ENCODE results near the gene ZBTB7A.

The ZBTB7A gene

GRCh38 chr19:4063369-4064148, 3.1 kb downstream of the ZBTB7A start:
- DNase-seq (ENCODE audit: low read depth in 1 of 2, low spot score in 1 of 2) = no peak
- Histone ChIP-seq H3K4me3 (replicated peaks; ENCODE audit: insufficient read depth, low read length) (peak overlapping the region; percentile 91), H3K27me3 (ENCODE audit: insufficient read depth, poor library complexity, severe bottlenecking) (no peaks in the 10 kb centered on the region), H3K27ac (replicated peaks) (peak overlapping the region; percentile 90)
- TF ChIP-seq POLR2AphosphoS5 (IDR thresholded peaks at IDR 0.05; ENCODE audit: low read depth) (peak; percentile 18; the same call in 1 of the 2 replicates), SPI1 (IDR thresholded peaks at IDR 0.05; ENCODE audit: borderline replicate concordance, low read depth) (no peak)

DNA sequence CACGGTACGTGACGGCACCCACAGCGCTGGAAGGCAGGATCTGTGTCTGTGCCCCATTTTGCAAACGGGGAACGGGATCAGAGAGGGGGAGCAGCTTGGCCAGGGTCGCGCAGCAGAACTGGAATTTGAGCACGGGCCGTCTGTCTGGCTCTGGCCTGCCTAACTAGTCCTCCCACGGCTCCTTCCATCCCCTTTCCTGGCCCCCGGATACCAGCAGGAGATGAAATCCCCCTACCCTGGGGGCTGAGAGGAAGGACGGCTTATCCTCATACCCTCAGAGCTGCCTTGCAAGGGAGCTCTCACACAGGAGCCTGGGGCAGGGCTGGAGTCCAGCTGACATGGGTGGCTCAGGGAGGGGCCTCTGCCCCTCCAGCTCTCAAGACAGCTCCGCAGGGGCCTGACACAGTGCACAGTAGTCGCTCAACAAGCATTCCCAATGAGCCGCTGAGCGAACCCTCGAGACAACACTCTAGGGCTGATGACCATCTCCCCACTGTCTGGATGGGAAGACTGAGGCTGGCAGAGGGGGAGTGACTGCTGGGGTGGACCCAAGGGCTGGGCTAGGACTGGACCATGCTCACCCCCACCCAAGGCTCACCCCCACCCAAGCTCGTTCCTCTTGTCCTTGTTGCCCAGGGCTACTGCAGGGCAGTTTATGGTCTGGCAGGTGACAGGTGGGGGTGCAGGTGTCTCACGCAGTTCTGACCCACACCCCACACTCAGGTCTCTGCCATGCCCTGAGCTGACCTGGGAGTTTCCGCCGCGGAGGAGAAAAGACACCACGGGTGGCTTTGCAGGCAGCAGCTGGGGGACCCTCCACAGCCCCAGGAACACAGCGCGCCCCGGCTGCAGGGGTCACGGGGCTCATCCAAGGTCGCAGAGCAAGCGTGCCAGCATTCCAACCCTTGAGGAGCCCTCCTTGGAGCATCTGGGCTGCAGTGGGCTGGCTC, 4.0 kb downstream of the ZBTB7A start:
- no peaks in the 10 kb centered on the region for H3K27me3 ChIP-seq (ENCODE audit: insufficient read depth, poor library complexity, severe bottlenecking)
- H3K4me3 ChIP-seq (replicated peaks; ENCODE audit: insufficient read depth, low read length) = peak overlapping the region; percentile 91
- DNase-seq (ENCODE audit: low read depth in 1 of 2, low spot score in 1 of 2) = no peak
- 0 out of 2 replicates have a peak, but pooled peaks have one; percentile 10 for TF ChIP-seq POLR2AphosphoS5 (IDR thresholded peaks at IDR 0.05; ENCODE audit: low read depth)
- TF ChIP-seq, protein P1, sequence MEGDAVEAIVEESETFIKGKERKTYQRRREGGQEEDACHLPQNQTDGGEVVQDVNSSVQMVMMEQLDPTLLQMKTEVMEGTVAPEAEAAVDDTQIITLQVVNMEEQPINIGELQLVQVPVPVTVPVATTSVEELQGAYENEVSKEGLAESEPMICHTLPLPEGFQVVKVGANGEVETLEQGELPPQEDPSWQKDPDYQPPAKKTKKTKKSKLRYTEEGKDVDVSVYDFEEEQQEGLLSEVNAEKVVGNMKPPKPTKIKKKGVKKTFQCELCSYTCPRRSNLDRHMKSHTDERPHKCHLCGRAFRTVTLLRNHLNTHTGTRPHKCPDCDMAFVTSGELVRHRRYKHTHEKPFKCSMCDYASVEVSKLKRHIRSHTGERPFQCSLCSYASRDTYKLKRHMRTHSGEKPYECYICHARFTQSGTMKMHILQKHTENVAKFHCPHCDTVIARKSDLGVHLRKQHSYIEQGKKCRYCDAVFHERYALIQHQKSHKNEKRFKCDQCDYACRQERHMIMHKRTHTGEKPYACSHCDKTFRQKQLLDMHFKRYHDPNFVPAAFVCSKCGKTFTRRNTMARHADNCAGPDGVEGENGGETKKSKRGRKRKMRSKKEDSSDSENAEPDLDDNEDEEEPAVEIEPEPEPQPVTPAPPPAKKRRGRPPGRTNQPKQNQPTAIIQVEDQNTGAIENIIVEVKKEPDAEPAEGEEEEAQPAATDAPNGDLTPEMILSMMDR (IDR thresholded peaks at IDR 0.05; ENCODE audit: insufficient read depth, low read length) = no peak
- peak overlapping the region; percentile 90 for H3K27ac ChIP-seq (replicated peaks)

- no peak for DNase-seq (ENCODE audit: low read depth in 1 of 2, low spot score in 1 of 2)
- H3K4me3 ChIP-seq (replicated peaks; ENCODE audit: insufficient read depth, low read length) = peak overlapping the region; percentile 37
- peak overlapping the region; percentile 58 for H3K27ac ChIP-seq (replicated peaks)
- TF ChIP-seq GABPA (IDR thresholded peaks at IDR 0.05; ENCODE audit: low read depth) (no peak), SPI1 (IDR thresholded peaks at IDR 0.05; ENCODE audit: borderline replicate concordance, low read depth) (no peak), REST (IDR thresholded peaks at IDR 0.05; ENCODE audit: insufficient replicate concordance, low read depth) (no peak), POLR2AphosphoS5 (IDR thresholded peaks at IDR 0.05; ENCODE audit: low read depth) (no peak)
- TF ChIP-seq, protein P1 (IDR thresholded peaks at IDR 0.05; ENCODE audit: insufficient read depth, low read length) = no peak
- H3K27me3 ChIP-seq (ENCODE audit: insufficient read depth, poor library complexity, severe bottlenecking) = no peaks in the 10 kb centered on the region
Observed at GRCh38 chr19:4061683-4062418, 4.8 kb downstream of the ZBTB7A start.

DNA sequence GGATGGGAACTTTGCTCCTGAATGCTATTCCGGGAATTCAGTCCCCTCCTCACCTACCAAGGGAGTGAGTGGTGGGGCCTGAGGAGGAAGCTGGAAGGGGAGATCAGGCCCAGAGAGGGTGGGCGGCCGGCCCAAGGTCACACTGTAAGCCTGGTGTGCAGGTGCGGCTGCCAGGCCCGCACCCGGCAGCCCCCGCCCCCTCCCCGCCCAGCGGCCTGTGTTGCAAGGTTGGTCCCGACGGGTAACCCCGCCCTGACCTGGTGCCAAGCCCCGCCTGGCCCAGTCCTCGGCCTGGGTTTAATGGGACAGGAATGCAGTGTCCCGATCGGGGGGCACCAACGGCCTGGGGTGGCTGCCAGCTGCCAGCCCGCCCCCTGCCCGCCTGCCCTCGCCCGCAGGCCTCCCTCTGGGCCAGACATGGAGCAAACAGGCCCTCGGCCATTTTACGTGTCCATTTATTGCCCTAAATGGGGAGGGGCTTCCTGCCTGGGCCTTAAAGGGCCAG, 5.5 kb downstream of the ZBTB7A start:
- Histone ChIP-seq H3K4me3 (replicated peaks; ENCODE audit: insufficient read depth, low read length) (peak overlapping the region; percentile 37), H3K27ac (replicated peaks) (peak overlapping the region; percentile 58), H3K27me3 (ENCODE audit: insufficient read depth, poor library complexity, severe bottlenecking) (no peaks in the 10 kb centered on the region)
- TF ChIP-seq POLR2AphosphoS5 (IDR thresholded peaks at IDR 0.05; ENCODE audit: low read depth) (no peak), GABPA (IDR thresholded peaks at IDR 0.05; ENCODE audit: low read depth) (no peak), REST (IDR thresholded peaks at IDR 0.05; ENCODE audit: insufficient replicate concordance, low read depth) (no peak), SPI1 (IDR thresholded peaks at IDR 0.05; ENCODE audit: borderline replicate concordance, low read depth) (no peak)
- TF ChIP-seq, protein P1 (IDR thresholded peaks at IDR 0.05; ENCODE audit: insufficient read depth, low read length) = no peak
- DNase-seq (ENCODE audit: low read depth in 1 of 2, low spot score in 1 of 2) = peak; percentile 67 to 70

Measured in HL-60 (cell line).